Measurements from ENCODE around the gene FAM13A.

GRCh38 chr4:89036535-89036934 is 20.4 kb downstream of the FAM13A start:
- TF ChIP-seq CTCF (IDR thresholded peaks at IDR 0.05) (no peak), POLR2A (IDR thresholded peaks at IDR 0.05) (no peak)

Measured in heart left ventricle (tissue), 13 donors.